GM20000 (cell line): ENCODE results near the gene CLCN5.

ENCODE experiments used
- DNase-seq: peaks from one replicate; pipeline ENCODE4 v3.0.0; 2012; ENCODE audit warnings: low spot score
- CTCF ChIP-seq: IDR thresholded peaks from 2 replicates; pipeline ENCODE4 v1.5.1; 2012; ENCODE audit warnings: mild to moderate bottlenecking, control low read depth; ENCODE audit errors: extremely low read depth, missing control alignments

The CLCN5 gene

GRCh38 chrX:49960061-49960460, 37.7 kb downstream of the CLCN5 start:
- DNase-seq: no peak
- TF ChIP-seq CTCF: no peak

GRCh38 chrX:49970674-49971073, 48.3 kb downstream of the CLCN5 start:
- no peak for TF ChIP-seq CTCF
- DNase-seq: no peak

DNA sequence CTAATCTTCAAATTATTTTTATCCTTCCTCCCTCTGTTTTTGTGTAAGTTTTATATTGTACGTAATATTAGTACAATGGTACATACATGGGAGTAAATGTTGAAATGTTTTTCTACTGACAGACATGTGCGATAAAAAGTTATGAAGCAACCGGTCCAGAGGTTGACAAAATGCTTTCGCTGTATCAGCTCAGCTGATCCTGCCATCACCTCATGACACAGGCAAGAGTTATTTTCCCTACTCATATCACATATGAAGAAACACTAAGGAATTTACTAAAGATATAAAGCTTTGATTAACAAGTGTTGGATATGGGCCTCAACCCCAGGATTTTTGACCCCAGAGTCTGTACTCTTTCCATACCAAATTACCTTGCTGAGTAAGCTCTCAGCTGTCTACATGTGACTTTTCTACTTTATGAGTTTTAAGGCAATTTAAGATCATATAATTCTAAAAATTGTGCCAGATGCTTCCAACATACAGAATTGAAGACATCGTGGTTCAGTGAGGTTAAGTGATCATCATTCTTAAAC, 50.0 kb downstream of the CLCN5 start:
- TF ChIP-seq CTCF: no peak
- no peak for DNase-seq

GRCh38 chrX:49976682-49977197, 54.3 kb downstream of the CLCN5 start:
- DNase-seq: no peak
- TF ChIP-seq CTCF: no peak

- no peak for DNase-seq
Observed at GRCh38 chrX:49977319-49978090, 55.1 kb downstream of the CLCN5 start.

DNA sequence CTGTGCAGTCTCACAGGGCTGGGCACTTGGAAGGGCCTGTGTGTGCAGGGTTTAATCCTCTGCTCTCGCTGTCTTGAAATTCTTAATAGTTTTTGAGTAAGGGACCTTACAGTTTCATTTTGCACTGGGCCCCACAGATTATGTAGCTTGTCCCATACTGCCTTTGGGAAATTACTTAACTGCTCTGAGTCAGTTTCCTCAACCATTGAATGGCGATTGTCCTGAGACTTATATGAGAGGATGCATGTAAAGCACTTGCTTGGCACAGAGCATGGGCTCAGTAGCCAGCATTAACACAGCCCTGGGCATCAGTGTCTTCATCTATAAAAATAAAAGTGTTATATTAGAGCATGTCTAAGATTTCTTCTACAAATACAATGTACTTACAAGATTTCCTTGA, 55.8 kb downstream of the CLCN5 start:
- DNase-seq: no peak
- TF ChIP-seq CTCF: no peak

More at GRCh38 chrX:49977319-49978090, 55.1 kb downstream of the CLCN5 start:
- TF ChIP-seq CTCF: no peak

DNA sequence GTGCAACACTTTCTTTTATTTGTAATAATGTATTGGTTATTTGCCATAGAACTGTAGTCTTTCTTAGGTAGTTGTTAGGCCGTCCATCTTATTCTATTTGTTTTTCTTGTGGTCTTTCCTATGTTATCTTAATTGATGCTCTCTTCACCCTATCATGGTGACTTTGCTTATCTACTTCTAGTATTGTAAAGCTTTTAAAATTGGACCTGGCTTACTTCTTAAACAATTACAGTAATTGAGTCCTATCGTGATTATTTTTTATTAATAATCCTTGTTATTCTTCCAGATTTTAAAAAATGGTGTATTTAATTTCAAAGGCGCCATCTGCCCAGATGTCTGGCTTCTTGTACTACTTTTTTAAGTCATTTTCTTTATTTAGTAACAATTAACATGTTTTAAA, 63.7 kb downstream of the CLCN5 start:
- DNase-seq: no peak
- no peak for TF ChIP-seq CTCF
